ENCODE results near the gene SLC35G4.
"Not testable (repeated sequence)": the region's sequence is repeated elsewhere in the genome, so short reads cannot be mapped to it uniquely, and the experiment has no call there.

The SLC35G4 gene

DNA sequence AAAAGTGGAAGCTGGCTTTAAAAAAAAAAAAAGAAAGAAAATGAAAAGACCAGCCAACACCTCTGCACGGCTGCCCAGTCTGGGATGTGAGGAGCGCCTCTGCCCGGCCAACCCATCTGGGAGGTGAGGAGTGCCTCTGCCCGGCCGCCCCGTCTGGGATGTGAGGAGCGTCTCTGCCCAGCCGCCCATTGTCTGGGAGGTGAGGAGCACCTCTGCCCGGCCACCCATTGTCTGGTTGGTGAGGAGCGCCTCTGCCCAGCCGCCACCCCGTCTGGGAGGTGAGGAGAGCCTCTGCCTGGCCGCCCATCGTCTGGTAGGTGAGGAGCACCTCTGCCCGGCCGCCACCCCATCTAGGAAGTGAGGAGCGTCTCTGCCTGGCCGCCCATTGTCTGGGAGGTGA, 3.7 kb downstream of the SLC35G4 start:
- H3K9me3 ChIP-seq (ENCODE audit: control insufficient read depth, insufficient read depth, low read length); H3K4me1 ChIP-seq (ENCODE audit: control insufficient read depth, insufficient read depth, low read length); H3K27me3 ChIP-seq (ENCODE audit: control insufficient read depth, insufficient read depth, low read length); H3K36me3 ChIP-seq (ENCODE audit: control insufficient read depth, insufficient read depth, low read length); H3K4me3 ChIP-seq (ENCODE audit: low read length); H3K27ac ChIP-seq (ENCODE audit: low read length); DNase-seq (ENCODE audit: low read depth, low spot score): not testable (repeated sequence)
- no CpG with 5 or more reads among the region's 18 CpGs for WGBS (ENCODE audit: insufficient coverage, insufficient read length)

- not testable (repeated sequence) for H3K9me3 ChIP-seq (ENCODE audit: control insufficient read depth, insufficient read depth, low read length); H3K27ac ChIP-seq (ENCODE audit: low read length); H3K4me1 ChIP-seq (ENCODE audit: control insufficient read depth, insufficient read depth, low read length); H3K36me3 ChIP-seq (ENCODE audit: control insufficient read depth, insufficient read depth, low read length); DNase-seq (ENCODE audit: low read depth, low spot score); H3K4me3 ChIP-seq (ENCODE audit: low read length); H3K27me3 ChIP-seq (ENCODE audit: control insufficient read depth, insufficient read depth, low read length)
- no CpG with 5 or more reads among the region's 23 CpGs for WGBS (ENCODE audit: insufficient coverage, insufficient read length)
Measured at GRCh38 chr18:11613611-11614010, 4.2 kb downstream of the SLC35G4 start.

- DNase-seq (ENCODE audit: low read depth, low spot score); H3K9me3 ChIP-seq (ENCODE audit: control insufficient read depth, insufficient read depth, low read length); H3K27me3 ChIP-seq (ENCODE audit: control insufficient read depth, insufficient read depth, low read length); H3K36me3 ChIP-seq (ENCODE audit: control insufficient read depth, insufficient read depth, low read length); H3K4me3 ChIP-seq (ENCODE audit: low read length); H3K27ac ChIP-seq (ENCODE audit: low read length); H3K4me1 ChIP-seq (ENCODE audit: control insufficient read depth, insufficient read depth, low read length): not testable (repeated sequence)
- WGBS (ENCODE audit: insufficient coverage, insufficient read length), result no CpG with 5 or more reads among the region's 21 CpGs
Measured at GRCh38 chr18:11614042-11614441, 4.6 kb downstream of the SLC35G4 start.

- H3K36me3 ChIP-seq (ENCODE audit: control insufficient read depth, insufficient read depth, low read length); DNase-seq (ENCODE audit: low read depth, low spot score); H3K9me3 ChIP-seq (ENCODE audit: control insufficient read depth, insufficient read depth, low read length); H3K27ac ChIP-seq (ENCODE audit: low read length); H3K4me1 ChIP-seq (ENCODE audit: control insufficient read depth, insufficient read depth, low read length); H3K27me3 ChIP-seq (ENCODE audit: control insufficient read depth, insufficient read depth, low read length); H3K4me3 ChIP-seq (ENCODE audit: low read length): not testable (repeated sequence)
- no CpG with 5 or more reads among the region's 6 CpGs for WGBS (ENCODE audit: insufficient coverage, insufficient read length)
Measured at GRCh38 chr18:11614981-11615380, 5.6 kb downstream of the SLC35G4 start.

DNA sequence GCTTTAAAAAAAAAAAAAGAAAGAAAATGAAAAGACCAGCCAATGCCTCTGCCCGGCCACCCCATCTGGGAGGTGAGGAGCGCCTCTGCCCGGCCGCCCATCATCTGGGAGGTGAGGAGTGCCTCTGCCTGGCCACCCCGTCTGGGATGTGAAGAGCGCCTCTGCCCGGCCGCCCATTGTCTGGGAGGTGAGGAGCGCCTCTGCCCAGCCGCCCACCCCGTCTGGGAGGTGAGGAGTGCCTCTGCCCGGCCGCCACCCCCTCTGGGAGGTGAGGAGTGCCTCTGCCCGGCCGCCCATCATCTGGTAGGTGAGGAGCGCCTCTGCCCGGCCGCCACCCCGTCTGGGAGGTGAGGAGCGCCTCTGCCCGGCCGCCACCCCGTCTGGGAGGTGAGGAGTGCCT, 37.9 kb downstream of the SLC35G4 start:
- not testable (repeated sequence) for H3K36me3 ChIP-seq (ENCODE audit: control insufficient read depth, insufficient read depth, low read length); DNase-seq (ENCODE audit: low read depth, low spot score); H3K27ac ChIP-seq (ENCODE audit: low read length); H3K4me3 ChIP-seq (ENCODE audit: low read length); H3K27me3 ChIP-seq (ENCODE audit: control insufficient read depth, insufficient read depth, low read length); H3K4me1 ChIP-seq (ENCODE audit: control insufficient read depth, insufficient read depth, low read length); H3K9me3 ChIP-seq (ENCODE audit: control insufficient read depth, insufficient read depth, low read length)
- WGBS (ENCODE audit: insufficient coverage, insufficient read length), result no CpG with 5 or more reads among the region's 23 CpGs

DNA sequence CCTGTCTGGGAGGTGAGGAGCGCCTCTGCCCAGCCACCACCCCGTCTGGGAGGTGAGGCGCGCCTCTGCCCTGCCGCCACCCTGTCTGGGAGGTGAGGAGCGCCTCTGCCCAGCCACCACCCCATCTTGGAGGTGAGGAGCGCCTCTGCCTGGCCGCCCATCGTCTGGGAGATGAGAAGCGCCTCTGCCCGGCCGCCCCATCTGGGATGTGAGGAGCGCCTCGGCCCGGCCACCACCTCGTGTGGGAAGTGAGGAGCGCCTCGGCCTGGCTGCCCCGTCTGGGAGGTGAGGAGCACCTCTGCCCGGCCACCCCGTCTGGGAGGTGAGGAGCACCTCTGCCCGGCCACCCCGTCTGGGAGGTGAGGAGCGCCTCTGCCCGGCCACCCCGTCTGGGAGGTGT, 38.4 kb downstream of the SLC35G4 start:
- not testable (repeated sequence) for H3K27me3 ChIP-seq (ENCODE audit: control insufficient read depth, insufficient read depth, low read length); H3K36me3 ChIP-seq (ENCODE audit: control insufficient read depth, insufficient read depth, low read length); H3K4me3 ChIP-seq (ENCODE audit: low read length); H3K9me3 ChIP-seq (ENCODE audit: control insufficient read depth, insufficient read depth, low read length); DNase-seq (ENCODE audit: low read depth, low spot score); H3K27ac ChIP-seq (ENCODE audit: low read length); H3K4me1 ChIP-seq (ENCODE audit: control insufficient read depth, insufficient read depth, low read length)
- no CpG with 5 or more reads among the region's 26 CpGs for WGBS (ENCODE audit: insufficient coverage, insufficient read length)

DNA sequence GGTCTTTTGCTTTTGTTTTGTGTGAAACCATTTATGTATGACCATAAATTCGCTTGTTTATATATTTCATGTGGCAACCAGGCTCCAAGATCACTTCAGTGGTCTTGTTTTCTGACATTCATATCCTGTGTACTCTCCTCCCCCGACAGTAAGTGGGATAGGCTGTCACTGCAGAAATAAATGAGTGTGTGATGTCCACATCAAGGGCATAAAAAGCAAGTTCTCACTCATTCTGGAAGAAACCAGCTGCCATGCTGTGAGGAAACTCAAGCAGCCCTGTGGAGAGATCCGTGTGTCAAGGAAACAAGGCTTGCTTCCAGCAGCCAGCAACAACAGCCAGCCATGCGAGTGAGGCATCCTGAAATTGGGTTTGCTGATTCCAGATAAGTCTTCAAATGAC, 40.4 kb downstream of the SLC35G4 start:
- Histone ChIP-seq H3K4me1 (ENCODE audit: control insufficient read depth, insufficient read depth, low read length) (no peaks in the 10 kb centered on the region), H3K36me3 (ENCODE audit: control insufficient read depth, insufficient read depth, low read length) (no peaks in the 10 kb centered on the region), H3K9me3 (ENCODE audit: control insufficient read depth, insufficient read depth, low read length) (no peaks in the 10 kb centered on the region; the same call in 1 of the 2 replicates), H3K27ac (ENCODE audit: low read length) (no peak overlapping the region), H3K27me3 (ENCODE audit: control insufficient read depth, insufficient read depth, low read length) (no peaks in the 10 kb centered on the region; the same call in 1 of the 2 replicates), H3K4me3 (ENCODE audit: low read length) (no peak overlapping the region)
- DNase-seq (ENCODE audit: low read depth, low spot score), result no peak
- WGBS (ENCODE audit: insufficient coverage, insufficient read length), result no CpG with 5 or more reads among the region's 4 CpGs

- WGBS (ENCODE audit: insufficient coverage, insufficient read length), result no CpG with 5 or more reads among the region's 3 CpGs
- H3K9me3 ChIP-seq (ENCODE audit: control insufficient read depth, insufficient read depth, low read length), result no peaks in the 10 kb centered on the region; the same call in 1 of the 2 replicates
Measured at GRCh38 chr18:11651899-11652298, 42.5 kb downstream of the SLC35G4 start.

GRCh38 chr18:11653521-11653920, 44.1 kb downstream of the SLC35G4 start:
- no peaks in the 10 kb centered on the region for H3K4me1 ChIP-seq (ENCODE audit: control insufficient read depth, insufficient read depth, low read length)
- H3K9me3 ChIP-seq (ENCODE audit: control insufficient read depth, insufficient read depth, low read length), result no peaks in the 10 kb centered on the region; the same call in 1 of the 2 replicates
- no peak overlapping the region for H3K27ac ChIP-seq (ENCODE audit: low read length)
- WGBS (ENCODE audit: insufficient coverage, insufficient read length), result no CpG with 5 or more reads among the region's 10 CpGs
- H3K36me3 ChIP-seq (ENCODE audit: control insufficient read depth, insufficient read depth, low read length), result no peaks in the 10 kb centered on the region
- no peak overlapping the region for H3K4me3 ChIP-seq (ENCODE audit: low read length)
- H3K27me3 ChIP-seq (ENCODE audit: control insufficient read depth, insufficient read depth, low read length), result no peaks in the 10 kb centered on the region; the same call in 1 of the 2 replicates
- no peak for DNase-seq (ENCODE audit: low read depth, low spot score)

More at GRCh38 chr18:11651899-11652298, 42.5 kb downstream of the SLC35G4 start:
- H3K27ac ChIP-seq (ENCODE audit: low read length), result no peak overlapping the region
- H3K27me3 ChIP-seq (ENCODE audit: control insufficient read depth, insufficient read depth, low read length), result no peaks in the 10 kb centered on the region; the same call in 1 of the 2 replicates
- no peaks in the 10 kb centered on the region for H3K4me1 ChIP-seq (ENCODE audit: control insufficient read depth, insufficient read depth, low read length)
- H3K36me3 ChIP-seq (ENCODE audit: control insufficient read depth, insufficient read depth, low read length), result no peaks in the 10 kb centered on the region
- H3K4me3 ChIP-seq (ENCODE audit: low read length), result no peak overlapping the region
- no peak for DNase-seq (ENCODE audit: low read depth, low spot score)

DNA sequence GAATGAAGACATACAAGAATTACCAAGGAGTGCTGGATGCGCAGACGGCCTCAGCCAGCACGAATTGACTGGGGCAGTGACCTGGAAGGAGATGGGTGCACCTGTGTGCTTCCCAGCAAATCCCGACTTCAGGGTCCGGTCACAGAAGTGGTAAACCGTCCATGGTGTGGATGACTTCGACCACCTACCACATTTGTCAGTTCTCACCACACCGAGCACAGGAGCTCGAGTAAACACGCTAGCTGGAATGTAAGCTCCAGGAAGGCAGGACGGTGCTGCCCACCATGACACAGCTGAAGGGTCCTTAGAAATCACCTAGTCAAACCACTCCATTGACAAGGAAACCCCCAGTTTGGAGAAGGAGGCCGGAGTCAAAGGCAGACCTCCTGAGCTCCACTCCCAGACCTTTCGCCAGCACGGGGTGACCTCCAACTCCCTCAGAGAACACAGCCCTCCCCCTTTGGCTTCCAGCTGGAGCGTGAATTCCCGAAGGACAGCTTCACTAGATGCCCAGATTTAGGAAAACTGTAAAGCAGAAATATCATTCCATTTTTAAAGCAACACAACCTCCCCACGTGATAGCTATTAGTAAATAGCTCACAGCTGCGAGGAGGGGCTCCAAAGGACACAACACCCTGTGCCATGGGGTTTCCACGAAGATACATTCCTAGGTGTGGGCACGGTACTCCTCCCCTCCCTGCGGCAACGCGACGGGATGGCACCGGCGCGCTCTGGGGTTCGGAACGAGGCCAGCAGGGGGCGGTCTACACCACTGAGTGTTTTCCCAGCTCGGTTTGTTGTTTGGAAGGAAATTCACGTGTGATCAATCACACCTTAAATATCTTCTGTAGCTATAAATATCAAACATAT, 45.6 kb downstream of the SLC35G4 start:
- no peak overlapping the region for H3K27ac ChIP-seq (ENCODE audit: low read length)

DNA sequence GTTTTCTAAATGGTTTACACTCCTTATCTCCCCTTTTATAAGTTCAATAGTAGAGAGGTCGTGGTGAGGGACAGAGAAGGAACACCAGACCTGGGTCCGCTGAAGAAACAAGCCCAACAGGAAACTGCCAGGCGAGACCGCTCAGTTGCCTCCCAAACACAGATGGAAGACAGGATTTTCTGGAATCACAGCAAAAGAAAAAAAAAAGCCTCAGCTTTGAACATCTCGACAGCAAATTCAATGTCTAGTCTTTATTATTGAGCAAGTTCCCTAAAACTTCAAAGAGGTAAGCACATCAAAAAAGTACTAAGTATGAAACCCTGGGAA, 46.2 kb downstream of the SLC35G4 start:
- Histone ChIP-seq H3K27me3 (ENCODE audit: control insufficient read depth, insufficient read depth, low read length) (no peaks in the 10 kb centered on the region; the same call in 1 of the 2 replicates), H3K9me3 (ENCODE audit: control insufficient read depth, insufficient read depth, low read length) (no peaks in the 10 kb centered on the region), H3K4me3 (ENCODE audit: low read length) (no peak overlapping the region), H3K4me1 (ENCODE audit: control insufficient read depth, insufficient read depth, low read length) (no peaks in the 10 kb centered on the region), H3K27ac (ENCODE audit: low read length) (no peak overlapping the region), H3K36me3 (ENCODE audit: control insufficient read depth, insufficient read depth, low read length) (no peaks in the 10 kb centered on the region)
- DNase-seq (ENCODE audit: low read depth, low spot score), result no peak
- WGBS (ENCODE audit: insufficient coverage, insufficient read length), result no CpG with 5 or more reads among the region's 5 CpGs

More for the DNA sequence above, 45.6 kb downstream of the SLC35G4 start:
- Histone ChIP-seq H3K4me1 (ENCODE audit: control insufficient read depth, insufficient read depth, low read length) (no peaks in the 10 kb centered on the region), H3K36me3 (ENCODE audit: control insufficient read depth, insufficient read depth, low read length) (no peaks in the 10 kb centered on the region), H3K4me3 (ENCODE audit: low read length) (no peak overlapping the region), H3K27me3 (ENCODE audit: control insufficient read depth, insufficient read depth, low read length) (no peaks in the 10 kb centered on the region; the same call in 1 of the 2 replicates), H3K9me3 (ENCODE audit: control insufficient read depth, insufficient read depth, low read length) (no peaks in the 10 kb centered on the region)
- no CpG with 5 or more reads among the region's 32 CpGs for WGBS (ENCODE audit: insufficient coverage, insufficient read length)
- peak; percentile 35 for DNase-seq (ENCODE audit: low read depth, low spot score)
